GM18508 (cell line): ENCODE data around the gene KLHL26.
"Not testable (repeated sequence)": the region's sequence is repeated elsewhere in the genome, so short reads cannot be mapped to it uniquely, and the experiment has no call there.

ENCODE experiments used
- ATAC-seq: cut with Tn5 transposase; IDR thresholded peaks from one replicate; pipeline ENCODE4 v1.9.1; 2021; ENCODE audit warnings: moderate number of reproducible peaks; ENCODE audit not compliant: insufficient read depth, unreplicated experiment

KLHL26 gene

DNA sequence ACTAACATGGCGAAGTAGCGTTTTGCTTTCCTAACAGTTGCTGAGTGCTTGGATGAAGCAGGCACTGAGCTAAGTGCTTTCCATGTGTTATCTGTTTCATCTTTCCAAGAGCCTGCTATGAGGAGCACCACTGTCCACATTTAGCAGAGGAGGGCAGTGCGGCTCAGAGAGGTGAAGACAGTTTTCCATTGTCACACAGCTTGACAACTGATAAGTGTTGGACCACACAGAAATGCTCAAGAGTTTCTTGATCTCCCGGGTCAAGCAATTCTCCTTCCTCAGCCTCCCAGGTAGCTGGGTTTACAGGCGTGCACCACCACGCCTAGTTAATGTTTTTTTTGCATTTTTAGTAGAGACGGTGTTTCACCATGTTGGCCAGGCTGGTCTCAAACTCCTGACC lies 39.9 kb downstream of the KLHL26 start:
- no peak for ATAC-seq

GRCh38 chr19:18677156-18677555 lies 40.3 kb downstream of the KLHL26 start:
- ATAC-seq, result no peak

GRCh38 chr19:18680148-18680547 lies 43.3 kb downstream of the KLHL26 start:
- not testable (repeated sequence) for ATAC-seq

DNA sequence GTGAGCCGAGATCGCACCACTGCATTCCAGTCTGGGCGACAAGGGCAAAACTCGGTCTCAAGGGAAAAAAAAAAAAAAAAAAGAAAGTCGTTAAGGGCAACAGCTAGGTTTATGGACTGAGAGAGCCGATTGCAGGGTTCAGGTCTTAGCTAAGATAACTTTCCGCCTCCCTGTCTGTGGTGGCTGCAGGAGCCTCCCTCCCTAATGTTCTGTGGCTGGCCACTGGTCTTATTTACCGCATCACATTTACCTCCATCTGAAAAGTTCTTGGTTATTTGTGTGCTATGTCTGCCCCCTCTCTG lies 45.9 kb downstream of the KLHL26 start:
- ATAC-seq, result no peak

DNA sequence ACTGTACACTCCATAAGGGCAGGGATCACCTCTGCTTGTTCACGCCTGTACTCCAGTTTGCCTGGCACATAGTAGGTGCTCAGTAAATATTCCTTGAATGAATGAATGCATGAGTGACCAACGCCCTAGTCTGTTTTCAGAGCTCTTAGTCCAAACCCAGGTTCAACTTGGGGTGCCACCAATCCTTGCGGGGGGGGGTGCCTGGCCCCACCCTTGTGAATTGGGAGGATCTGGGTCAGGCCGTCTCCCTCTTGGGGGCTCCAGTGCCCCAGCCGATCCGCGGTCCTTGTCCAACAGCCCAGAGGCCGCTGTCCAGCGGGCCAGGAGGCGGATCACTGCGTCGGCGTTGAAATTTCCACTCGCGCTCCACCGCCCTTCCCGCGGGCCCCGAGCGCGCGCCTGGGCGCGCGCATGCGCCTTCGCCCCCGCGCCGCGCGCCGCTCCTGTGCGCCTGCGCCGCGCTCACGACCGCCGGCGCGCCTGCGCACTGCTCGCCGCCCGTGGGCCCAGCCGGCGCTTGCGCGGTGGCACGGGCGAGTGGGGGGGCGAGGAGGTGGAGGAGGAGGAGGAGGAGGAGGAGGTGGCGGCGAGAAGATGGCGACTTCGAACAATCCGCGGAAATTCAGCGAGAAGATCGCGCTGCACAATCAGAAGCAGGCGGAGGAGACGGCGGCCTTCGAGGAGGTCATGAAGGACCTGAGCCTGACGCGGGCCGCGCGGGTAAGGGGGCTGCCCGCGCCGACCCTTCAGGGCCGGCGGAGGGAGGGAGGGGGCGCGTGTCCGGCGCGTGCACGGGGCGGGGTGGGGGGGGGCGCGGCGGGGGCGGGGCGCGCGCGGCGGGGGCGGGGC lies 46.5 kb downstream of the KLHL26 start, which contains the start of gene CRTC1:
TSS of gene CRTC1 (plus strand) at position 572 of the 849 bp plus-strand sequence. CDS start at position 595, 23 bp downstream.
- ATAC-seq, result no peak

GRCh38 chr19:18683958-18684641 lies 47.3 kb downstream of the KLHL26 start:
- ATAC-seq, result no peak

- ATAC-seq, result no peak
Observed at GRCh38 chr19:18684642-18684993, 47.8 kb downstream of the KLHL26 start.

DNA sequence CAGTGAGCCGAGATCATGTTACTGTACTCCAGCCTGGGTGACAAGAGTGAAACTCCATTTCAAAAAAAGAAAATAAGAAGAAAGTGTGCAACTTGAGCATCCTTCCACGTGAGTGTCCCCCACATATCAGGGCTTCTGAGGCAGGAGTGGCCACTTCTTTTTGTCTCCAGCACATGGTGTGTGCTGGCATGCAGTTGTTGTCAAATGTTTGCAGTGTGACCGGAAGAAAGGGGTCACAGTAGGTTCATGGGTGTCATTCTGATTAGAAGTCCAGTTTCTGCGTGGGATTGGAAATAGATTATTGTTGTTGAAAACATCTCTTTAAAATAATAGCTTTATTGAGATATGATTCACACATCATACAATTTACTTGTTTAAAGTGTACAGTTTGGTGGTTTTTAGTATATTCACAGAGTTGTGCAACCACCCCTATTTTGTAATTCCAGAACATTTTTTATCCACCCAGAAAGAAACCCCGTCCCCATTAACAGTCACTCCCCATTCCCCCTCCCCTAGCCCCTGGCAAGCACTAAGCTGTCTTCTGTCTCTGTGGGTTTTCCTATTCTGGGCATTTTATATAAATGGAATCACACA lies 48.9 kb downstream of the KLHL26 start:
- ATAC-seq, result no peak

GRCh38 chr19:18687740-18688465 lies 51.1 kb downstream of the KLHL26 start:
- no peak for ATAC-seq

DNA sequence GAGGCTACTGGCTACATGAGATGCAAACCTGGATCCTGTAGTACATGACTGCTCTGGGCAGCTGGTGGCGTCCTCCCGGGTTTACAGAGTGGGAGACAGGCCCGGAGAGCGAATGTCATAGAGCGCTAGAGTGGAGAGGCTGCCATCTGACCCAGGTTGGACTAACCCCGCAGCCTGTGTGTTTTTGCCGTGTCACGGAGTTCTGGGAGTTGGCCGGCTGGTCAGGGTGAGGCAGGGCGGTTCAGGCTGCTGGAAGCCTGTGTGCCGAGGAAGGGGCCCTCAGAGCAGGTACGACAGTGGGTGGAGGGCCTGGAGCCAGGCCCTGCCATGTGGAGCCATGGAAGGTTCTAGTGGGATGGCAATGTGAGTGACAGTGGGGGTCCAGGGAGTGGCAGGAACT lies 59.2 kb downstream of the KLHL26 start:
- ATAC-seq, result no peak

DNA sequence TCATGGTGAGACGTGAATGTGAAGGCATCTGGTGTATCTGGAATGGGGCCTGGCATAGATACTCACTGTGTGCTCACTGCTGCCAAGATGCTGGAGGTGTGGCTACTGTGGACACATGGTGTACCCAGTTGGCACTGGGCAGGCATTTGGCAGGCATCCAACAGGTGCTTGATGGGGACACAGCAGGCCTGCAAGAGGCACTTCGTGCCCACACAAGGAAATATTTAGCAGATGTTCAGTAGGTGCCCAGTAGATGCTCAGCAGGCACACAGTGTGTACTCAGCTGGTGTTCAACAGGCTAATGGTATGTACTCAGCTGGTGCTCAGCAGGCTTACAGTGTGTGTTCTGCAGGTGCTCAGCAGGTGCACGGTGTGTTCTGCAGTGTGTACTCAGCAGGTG lies 60.9 kb downstream of the KLHL26 start:
- ATAC-seq, result no peak

GRCh38 chr19:18698321-18699167 lies 61.7 kb downstream of the KLHL26 start:
- ATAC-seq, result no peak

DNA sequence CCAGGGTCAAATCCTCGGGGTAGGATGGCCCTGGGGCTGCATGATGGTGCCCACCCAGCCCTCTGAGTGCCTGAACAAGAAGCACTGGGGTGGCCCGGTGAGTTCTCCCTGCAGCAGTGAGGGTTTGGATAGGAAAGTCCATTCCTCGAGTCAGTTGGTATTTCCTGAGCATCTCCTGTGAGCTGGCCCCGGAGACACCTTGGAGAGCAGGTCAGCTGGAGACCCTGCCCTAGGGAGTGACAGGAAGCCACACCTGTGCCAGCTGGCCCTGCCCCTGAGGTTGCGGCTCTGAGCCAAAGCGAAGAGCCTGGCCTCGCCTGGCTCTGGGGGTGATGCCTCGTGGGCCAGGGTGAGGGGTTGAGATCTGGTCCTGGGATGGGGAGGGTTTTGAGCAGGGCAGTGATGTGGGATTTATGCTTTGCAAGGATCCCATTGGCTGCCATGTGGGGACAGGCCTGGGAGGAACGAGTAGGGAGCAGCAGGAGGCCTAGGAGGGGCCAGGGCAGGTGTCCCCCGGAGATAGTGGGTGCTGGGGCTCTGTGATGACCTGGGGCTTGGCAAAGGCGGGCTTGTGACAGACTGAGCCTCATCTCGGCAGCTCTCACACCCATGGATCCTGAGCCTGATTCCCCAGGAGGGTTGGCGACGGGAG lies 62.7 kb downstream of the KLHL26 start:
- no peak for ATAC-seq

DNA sequence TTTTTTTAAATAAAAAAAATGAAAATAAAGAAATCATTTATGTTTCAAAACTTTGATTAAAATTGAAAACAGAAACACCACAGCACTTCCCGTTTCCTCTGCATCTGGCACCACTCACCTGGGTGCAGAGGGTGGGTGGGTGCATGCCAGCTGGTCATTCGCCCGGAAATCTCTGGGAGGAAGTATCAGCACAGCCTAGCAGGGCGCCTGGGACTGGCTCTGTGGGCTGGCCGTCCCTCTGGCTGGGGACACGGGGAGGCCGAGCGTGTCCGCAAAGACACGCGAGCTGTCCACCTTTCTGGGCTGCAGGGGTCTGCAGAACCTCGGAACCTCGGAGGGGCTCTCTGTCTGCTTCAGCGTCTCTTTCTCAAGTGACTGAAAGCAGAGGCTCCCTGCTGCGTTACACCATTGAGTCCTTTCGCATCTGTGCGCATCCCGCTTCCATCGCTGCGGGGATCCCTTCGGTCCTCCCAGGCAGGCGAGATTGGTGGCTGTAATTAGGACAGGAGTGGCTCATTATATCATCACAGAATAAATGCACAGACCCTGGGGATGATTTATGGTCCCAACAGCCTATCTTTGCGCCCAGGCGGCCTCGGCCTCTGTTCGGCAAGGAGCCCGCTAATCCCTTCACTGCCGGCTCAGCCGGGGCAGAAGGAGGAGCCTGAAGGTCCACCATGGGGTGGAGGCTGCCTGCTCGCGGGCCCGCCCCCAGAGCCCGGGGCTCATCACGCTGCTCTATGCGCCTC lies 63.8 kb downstream of the KLHL26 start:
- no peak for ATAC-seq

DNA sequence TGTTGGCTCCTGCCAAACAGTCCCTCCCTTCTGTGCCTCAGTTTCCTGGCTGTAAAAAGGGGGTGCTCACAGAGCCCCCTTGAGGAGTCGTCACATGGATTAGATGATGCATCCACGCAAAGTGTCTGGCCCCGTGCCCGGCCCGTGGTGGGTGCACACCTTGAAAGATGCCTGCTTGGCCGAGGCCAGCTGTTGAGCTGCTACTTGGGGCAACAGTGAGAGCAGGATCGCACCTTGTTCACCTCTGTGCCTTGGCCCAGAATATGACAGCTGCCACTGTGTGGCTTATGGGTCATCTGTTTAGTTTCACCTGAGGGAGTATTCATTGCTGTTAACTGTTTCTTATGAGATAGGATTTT lies 64.4 kb downstream of the KLHL26 start:
- ATAC-seq, result no peak

GRCh38 chr19:18704054-18704453 lies 67.2 kb downstream of the KLHL26 start:
- no peak for ATAC-seq

- ATAC-seq, result no peak
Observed at GRCh38 chr19:18704971-18705370, 68.1 kb downstream of the KLHL26 start.

- ATAC-seq, result no peak
Observed at GRCh38 chr19:18708452-18709231, 71.8 kb downstream of the KLHL26 start.
